ENCODE data around the gene DLK1.

DLK1 gene

DNA sequence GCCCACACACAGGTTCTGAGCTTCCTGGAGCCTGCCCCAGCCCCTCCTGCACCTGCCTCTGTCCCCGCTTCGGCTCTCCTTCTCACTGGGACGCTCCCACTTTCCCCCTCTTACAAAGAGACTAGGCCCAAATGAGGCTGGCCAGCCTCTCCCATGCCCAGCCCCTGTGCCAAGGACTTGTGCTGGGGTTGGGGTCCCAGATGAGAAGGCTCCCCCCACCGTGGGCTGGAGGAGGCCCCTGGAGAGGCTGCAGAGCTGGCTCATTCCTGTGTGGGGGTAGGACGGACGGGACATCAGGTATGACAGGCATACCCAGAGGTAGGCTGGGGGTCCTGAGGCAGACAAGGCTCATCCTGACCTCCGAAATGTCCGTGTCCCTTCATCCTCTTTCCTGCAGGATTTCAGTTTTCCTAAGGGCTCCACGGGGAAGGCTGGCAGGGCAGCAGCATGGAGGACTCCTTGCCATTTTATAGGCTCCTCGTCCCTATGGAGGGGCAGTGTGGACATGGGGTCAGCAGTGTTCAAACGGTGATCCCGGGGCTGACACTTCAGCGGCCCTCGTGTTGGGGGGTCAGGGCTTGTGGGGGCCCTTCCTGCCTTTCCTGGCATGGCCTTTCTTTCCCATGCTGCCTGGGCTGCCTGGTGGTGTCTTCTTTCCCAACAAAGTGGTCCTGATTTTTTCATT, 50.1 kb downstream of the DLK1 start:
- DNase-seq (ENCODE audit: low read depth in 2 of 2), result no peak

DNA sequence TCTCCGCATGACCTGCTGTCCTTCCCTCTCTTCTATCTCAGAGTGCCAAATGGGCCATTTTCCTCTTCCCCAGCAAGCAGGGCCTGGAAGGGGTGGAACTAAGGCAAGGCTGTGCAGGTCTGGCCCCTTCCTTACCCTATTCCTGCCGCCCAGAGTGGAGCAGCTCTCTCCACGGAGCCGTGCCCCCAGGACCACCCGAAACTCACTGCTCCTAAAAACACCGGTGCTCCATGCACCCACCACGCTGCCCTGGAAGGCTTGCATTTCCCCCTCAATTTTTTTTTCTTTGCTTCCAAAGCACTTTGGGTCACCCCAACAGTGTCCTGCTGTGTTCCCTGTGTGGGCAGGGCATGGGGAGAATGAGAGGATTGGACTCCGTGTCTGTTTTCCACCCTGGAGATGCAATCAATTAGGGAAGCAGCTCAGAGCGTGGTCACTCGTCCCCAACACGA, 50.7 kb downstream of the DLK1 start:
- DNase-seq (ENCODE audit: low read depth in 2 of 2), result no peak

DNA sequence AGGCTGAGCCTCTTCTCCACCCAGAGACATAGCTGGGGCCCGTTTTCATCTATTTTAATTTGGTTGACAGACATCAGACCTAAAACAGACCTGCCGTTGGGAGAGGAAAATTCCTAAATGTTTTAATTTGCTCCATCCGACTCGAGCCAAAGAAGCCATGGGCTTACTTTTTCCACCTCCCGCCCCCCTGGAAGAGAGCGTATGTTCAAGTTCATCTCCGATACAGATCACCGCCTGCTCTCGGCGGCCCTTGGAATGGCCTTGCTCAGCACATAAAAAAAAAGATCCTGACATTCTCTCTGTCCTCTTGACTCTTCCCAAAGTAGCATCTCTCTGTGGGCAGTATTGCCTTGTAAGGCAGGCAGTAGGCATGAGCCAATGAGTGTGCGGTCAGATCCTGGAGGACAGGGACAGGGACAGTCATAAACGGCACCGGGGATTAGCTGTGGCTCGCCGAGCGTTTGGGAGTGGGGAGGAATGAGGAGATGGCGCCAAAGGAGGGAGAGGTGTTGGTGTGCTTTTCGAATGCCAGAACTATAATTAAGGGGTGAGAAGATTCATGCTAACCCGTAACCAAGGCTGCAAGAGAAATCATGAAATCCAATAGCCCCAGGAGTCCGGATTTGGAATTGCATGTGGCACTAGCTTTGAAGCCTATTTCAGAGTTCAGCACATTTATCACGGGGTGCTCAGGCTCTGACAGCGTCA, 51.3 kb downstream of the DLK1 start:
- DNase-seq (ENCODE audit: low read depth in 2 of 2), result no peak

DNA sequence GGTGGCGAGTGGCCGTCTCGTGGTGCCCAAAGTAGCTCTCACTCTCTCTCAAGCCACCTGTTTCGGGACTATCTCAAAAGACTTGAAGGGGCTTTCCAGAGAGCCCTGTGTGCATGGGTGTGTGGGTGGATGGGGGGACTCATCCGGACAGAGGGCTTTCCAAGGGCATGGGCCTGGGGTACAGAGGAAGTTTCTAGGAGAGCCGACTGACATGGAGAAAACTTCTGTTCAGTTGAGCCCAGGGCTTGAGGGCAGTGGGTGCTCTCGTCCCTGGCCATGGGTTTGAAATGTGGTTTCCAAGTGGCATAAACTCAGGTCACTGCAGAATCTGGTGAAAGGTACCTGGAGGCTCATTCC, 51.8 kb downstream of the DLK1 start:
- DNase-seq (ENCODE audit: low read depth in 2 of 2), result no peak

DNA sequence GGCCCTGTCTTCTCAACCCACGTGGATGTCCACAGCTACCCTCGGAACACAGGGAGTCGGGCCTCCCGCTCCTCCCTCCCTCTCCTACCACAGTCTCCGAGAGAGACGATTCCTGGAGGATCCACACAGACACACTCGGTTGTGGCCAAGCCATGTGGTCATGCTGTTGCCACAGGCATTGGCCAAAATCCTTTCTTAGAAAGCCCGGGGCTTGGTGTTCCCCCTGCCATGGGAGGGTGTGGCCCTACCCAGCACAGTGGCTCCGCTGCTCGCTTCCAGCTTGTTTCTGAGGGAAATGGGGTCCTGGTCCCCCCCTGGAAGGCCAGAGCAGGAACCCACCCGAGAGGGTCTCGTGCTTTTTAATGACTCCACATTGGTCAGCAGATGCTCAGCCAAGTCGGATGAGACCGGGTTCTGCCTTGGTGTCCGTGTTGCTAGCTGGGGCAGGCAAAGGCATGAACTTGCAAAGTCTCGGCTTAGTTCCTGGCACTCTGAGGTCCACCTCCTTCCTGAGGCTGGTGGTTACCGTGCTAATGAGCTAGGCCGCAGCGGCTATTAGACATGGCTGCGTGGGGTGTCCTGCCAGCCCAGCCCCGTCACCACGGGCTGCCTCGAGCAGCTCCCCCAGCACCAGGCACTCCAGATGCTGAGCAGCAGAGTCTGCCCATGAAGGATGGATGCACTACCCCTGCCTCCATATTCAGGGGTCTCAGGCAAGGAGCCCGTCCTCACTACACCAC, 52.4 kb downstream of the DLK1 start:
- no peak for DNase-seq (ENCODE audit: low read depth in 2 of 2)

DNA sequence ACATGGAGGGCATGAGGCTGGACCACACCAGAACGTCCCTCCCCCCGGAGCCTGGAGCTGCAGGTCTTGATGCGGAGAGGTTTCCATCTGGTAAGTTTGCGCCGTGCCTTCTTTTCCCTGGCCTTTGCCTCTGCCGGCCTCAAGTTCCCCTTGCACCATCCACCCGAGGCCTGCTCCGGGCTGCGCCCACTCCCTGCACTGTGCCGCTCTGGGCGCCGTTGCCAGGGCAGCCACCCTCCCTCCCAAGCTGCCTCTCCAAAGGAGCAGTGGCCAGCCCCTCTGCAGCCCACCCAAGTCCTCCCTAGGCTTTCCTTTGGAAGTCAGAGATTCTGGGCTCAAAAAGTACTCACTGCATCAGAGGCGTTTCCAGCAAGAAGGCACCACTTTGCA, 53.0 kb downstream of the DLK1 start:
- no peak for DNase-seq (ENCODE audit: low read depth in 2 of 2)

DNA sequence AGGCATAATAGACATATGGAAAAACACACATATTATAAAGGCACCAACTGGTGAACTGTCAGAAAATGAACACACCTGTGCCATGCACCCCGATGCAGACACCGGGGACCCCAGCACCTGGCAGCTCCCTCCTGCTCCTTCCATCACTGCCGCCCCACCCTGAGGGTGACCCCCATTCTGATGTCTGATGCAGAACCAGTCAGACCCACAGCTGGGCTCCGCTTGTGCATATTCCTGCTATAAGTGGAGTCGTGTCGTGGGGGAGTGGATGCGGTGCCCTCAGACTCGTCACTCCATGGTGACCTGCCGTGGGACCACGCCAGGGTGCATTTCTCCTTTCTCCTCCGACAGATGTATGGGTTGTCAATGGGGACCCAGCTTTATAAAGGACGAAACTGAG, 53.6 kb downstream of the DLK1 start:
- DNase-seq (ENCODE audit: low read depth in 2 of 2), result no peak

DNA sequence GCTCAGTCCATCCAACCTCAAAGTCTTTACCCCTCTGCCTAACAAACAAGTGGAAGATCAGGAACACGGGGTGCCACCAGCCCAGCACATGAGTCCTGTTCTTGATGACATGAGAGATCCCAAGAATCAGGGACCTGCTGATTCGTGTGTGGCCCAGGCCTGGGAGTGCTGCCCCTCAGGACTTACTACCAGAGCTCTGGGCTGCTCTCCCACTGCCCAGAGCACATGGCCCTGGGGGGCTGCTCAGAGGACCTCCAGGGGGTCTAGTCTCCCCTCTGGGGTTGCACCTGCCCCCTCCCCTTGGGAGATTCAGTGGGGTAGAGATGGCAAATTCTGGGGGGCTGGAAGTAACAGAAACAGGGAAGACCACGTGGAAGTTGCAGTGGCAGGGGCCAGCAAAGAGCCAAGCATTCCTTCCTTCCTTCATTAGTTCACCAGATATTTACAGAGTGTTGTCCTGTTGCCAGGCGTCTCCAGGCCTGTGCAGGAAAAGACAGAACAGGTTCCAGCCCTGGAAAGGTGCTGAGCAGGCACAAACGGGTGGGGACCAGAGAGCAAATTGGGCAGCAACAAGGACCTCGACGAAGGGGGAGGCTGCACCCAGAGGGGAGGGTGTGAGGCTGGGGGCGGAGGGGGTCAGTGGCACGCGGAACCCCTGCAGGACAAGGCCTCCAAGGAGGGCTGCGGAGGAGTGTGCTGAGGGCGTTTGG, 54.1 kb downstream of the DLK1 start:
- DNase-seq (ENCODE audit: low read depth in 2 of 2), result no peak

DNA sequence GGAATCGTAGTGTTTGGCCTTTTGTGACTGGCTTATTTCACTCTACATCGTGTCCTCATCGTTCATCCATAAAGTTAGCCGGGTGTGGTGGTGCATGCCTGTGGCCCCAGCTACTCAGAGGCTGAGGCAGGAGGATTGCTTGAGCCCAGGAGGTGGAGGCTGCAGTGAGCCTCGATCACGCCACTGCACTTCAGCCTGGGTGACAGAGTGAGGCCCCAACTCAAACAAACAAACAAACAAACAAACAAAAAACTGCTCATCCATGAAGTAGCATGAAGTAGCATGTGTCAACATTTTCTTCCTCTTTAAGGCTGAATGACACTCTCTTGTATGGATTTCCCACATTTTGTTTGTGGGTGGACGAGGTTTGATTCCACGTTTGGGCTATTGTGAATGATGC, 55.3 kb downstream of the DLK1 start:
- DNase-seq (ENCODE audit: low read depth in 2 of 2), result no peak

DNA sequence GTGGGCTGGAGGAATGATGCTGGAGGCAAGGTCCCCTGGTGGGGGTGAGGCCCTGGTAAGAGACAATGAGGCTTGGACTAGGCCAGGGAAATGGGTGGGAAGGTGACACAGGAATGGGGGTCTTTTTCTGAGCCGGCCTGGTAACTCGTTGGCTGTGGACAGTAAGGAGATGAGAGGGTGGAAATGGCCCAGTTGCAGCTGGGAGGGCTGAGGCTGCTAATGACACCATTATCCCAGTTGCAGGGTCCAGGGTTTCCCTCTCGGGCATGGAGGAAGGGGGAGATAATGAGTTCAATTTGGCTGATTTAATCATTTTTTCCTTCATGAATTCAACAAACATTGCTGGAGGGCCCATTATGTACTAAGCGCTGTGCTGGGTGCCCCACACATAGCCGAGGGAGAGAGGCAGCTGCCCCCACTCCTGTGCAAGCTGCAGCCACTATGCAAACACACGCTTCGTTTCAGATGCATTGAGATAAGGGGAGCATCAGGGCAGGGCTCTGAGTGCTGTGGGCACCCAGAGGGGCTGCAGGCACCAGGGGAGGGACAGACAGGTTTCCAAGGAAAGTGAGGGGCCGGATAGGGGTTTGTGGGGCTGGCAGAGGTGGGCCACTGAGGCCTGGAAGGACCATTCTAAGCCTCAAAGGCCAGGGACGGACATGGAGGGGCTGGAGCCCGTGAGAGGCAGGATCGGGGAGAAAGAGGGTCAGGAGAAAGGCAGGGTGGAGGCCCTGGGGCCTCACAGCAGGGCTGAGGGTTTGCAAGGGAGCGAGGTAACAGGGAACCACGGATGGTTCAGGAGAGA, 56.0 kb downstream of the DLK1 start:
- DNase-seq (ENCODE audit: low read depth in 2 of 2), result no peak

DNA sequence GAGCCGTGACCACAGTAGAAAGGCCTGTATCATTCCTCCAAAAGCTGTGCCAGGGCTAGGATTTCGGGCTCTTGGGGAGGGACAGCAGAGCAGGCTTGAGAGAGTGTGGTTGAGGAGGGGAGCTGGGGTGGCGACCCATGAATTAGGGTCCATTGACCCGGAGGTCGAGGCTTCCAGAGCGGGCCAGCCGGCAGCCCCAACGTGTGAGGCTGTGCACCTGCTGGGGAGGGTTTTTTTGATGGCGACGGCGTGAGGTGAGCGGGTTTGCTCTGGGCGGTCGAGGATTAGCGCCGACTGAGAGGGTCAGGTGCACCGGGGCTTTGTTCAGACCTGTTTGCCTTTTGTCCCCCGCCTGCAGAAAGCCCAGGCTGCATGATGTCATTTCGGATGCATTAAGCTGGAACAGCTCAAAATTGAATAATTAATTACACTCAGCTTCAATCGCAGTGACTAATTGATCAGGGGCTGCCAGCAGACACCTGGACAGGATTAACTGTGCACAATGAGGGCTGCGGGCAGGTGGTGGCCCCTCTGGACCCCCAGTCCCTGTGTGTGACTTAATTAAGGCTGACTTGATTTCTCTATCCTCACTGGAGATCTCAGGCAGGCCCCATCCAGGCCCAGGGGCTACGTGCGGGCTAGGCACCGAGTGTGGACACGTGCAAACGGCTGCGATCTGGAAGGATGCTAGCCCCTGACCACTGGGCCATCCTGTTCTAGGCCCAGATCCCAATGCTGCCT, 57.1 kb downstream of the DLK1 start:
- DNase-seq (ENCODE audit: low read depth in 2 of 2), result no peak

DNA sequence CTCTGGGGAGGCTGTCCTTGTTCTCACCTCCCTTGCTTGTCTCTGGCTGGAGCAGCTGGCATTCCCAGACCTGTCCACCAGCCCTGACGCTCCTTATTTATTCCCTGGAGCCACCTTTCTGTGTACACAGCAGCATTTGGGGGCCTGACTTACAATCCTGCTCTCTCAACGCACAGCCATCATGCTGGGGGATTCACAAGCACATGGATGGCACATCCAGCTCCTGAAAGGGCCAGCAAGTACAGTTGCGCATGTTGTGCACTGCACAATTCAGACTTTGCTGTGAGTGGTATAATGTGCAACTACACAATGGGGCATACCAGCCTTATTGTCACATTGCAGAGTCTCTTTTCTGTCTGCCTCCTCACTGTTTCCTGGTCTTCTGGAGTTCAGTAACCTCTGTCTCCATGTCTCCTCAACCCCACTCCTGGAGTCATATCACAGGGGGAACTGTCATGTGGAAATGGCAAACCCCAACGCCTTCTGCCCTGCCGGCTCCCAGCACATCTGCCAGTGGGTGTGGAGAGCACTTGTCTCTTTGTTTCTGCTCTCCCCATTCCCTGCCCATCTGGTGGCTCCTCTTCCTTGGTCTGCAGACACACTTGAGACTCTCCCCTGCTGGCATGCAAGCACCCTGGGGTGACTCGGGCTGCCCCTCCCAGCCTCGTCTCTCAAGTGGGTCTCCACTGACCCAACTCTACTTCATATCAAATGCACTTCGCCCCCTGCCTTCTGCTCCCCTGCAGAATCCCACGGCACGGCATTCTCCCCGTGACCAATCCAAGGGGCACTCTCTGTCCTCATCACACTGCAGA, 58.0 kb downstream of the DLK1 start:
- DNase-seq (ENCODE audit: low read depth in 2 of 2), result no peak

DNA sequence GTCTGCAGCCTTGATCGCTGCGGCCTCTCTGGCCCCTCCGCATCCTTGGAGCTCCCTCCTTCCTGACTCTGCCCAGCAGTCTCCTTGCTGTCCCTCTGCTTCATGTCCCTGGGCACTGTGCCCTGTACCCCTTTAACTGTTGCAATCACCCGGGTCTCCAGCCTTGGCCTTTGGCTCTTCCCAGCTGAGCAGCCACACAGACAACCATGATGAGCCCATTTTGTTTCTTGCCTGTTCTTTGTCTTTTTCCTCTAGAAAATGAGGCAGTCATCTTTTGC, 58.6 kb downstream of the DLK1 start:
- DNase-seq (ENCODE audit: low read depth in 2 of 2), result no peak

DNA sequence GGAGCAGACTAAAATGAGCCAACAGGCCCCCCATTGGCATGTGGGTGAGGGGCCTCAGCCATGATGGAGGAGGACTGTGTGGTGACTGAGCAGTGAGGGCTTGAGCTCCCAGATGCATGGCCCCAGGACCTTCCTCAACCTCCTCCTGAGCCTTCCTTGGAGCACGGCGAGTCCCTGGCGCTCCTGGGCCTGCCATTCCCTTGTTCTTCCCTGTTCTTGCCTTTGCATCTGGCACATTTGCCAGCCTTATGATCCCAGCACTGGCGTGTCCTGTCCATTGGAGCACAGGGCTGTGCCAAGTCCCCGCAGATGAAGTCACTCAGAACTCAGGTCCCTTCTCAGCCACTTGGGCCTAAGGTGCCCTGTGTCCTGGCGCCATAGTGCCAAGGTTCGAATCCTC, 58.9 kb downstream of the DLK1 start:
- DNase-seq (ENCODE audit: low read depth in 2 of 2), result no peak

DNA sequence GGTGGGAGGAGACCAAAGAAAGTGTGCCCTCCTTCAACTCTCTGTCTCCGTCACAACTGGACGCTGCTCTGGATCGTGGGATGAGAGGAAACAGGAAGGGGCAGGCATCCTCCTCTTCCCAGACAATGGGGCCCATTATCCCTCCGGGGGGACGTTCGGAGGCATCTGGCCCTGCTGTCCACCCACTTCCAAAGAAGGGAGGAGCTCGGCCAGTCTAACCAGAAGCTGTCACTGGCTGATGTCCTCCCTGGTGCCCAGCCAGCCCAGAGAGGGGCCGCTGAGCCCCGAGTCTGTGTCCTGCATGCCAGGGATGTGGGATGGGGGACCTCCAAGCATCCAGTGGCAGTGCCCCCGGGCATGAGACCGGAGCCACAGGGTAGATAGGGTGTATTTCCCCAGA, 59.4 kb downstream of the DLK1 start:
- no peak for DNase-seq (ENCODE audit: low read depth in 2 of 2)

DNA sequence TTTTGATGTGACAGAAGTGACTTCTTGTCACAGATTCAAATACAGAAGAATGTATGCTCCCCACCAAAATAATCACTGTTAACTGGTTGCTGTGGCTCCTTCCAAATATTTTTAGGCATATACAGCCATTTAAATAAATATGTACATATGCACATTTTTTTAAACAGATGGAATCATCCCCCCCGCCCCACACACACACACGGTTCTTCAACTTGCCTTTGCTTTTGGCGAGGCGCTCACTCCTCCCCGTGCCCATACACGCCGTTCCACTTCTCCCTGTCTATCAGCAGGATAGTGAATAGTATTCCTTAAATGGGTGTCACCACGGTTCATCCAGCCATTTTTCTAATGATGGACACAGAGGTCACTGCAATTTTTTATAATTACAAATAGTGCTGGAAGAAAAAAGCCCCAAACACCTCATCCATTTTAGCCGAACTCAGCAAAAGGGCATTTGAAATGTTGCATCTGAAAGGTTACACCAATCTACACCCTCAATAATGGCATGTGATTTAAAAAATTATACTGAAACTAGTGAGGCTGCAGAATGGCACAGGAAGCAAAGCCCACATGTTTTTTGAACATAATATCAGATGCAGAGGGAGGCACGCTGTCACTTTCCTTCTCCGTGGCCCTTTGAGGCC, 60.0 kb downstream of the DLK1 start:
- DNase-seq (ENCODE audit: low read depth in 2 of 2), result no peak

DNA sequence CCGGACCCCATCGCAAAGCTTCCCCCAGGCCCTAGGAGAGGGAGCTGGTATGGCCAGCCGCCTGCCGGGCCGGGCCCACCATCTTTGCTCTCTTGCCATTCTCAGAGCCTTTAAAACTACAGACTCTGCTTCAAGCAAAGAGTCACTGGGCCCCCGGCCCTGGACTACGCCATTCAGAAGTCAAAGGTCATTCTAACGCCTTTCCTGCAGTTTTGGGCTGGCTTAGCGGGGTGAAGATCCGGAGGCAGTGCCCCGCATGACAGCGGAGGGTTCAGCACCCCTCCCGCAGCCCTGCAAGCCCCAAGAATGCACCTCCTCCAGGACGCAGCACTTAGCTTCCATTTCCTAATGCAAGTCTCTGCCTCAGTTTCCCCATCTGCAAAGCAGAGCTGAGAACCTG, 61.0 kb downstream of the DLK1 start:
- DNase-seq (ENCODE audit: low read depth in 2 of 2), result no peak

Measured in fibroblast of skin of left quadriceps (primary cell).